ENCODE measurements around the gene MON1A.

DNA sequence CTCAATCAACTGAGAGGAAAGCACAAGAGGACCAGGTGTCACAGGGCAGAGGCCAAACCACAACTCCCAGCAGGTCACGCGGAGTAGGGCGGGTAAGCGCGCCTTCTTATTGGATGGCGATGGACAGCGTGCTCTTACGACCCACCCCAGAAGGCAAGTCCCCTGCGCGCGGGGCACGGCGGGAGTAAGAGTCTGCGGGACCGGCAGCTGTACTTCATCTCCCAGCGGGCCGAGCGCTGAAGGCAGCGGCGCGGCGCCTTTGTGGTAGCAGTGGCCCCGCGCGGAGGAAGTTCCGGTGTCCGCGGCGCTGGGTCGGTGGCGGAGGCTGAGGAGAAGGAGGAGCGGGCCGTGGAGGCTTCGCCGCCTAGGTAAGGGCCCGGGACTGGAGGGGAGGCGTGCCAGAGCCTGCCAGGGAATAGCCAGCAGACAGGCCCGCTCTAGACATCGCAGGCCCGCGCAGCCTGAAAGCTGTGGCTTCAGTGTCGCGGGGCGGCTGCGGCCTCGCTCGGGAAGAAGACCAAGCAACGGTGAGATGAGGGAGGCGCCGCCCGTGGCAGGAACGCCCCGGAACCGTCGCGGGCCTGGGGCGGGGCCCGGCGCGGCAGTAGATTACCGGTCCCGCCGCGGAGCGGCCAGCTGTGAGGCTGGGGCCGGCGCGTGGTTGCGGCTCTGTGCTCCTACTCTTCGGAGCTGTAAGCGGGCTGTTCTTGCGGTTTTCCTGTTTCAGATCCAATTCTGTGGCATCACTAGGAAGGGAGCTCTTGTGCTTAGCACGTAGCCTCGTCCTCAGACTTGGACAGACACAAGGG lies 10.5 kb upstream of the MON1A start, which contains the start of gene RBM6:
- TF ChIP-seq POLR2A (IDR thresholded peaks at IDR 0.05; ENCODE audit: low read depth, low read length) (peak; percentile 95), ZNF274 (IDR thresholded peaks at IDR 0.05; ENCODE audit: insufficient read depth, insufficient read length) (no peak)
